Nephron progenitor cell (in vitro differentiated cells): Measurements from ENCODE around the gene PCBD2.

Experiments used
- DNase-seq: peaks from one replicate; pipeline ENCODE4 v3.0.0; 2021
- H3K27ac Mint-ChIP-seq: 2 replicates; pipeline ENCODE4 v1.8.0; 2021; ENCODE audit warnings: mild to moderate bottlenecking, moderate library complexity, mixed read lengths
- H3K27me3 Mint-ChIP-seq: 2 replicates; pipeline ENCODE4 v1.8.0; 2021; ENCODE audit warnings: mild to moderate bottlenecking, low read depth, mixed read lengths; ENCODE audit not compliant: poor library complexity
- H3K36me3 Mint-ChIP-seq: 2 replicates; pipeline ENCODE4 v1.8.0; 2021; ENCODE audit warnings: low read depth, mixed read lengths
- H3K4me1 Mint-ChIP-seq: 2 replicates; pipeline ENCODE4 v1.8.0; 2021; ENCODE audit warnings: mixed read lengths
- H3K4me3 Mint-ChIP-seq: 2 replicates; pipeline ENCODE4 v1.8.0; 2021; ENCODE audit warnings: mild to moderate bottlenecking, moderate library complexity, mixed read lengths
- H3K9me3 Mint-ChIP-seq: 2 replicates; pipeline ENCODE4 v1.8.0; 2021; ENCODE audit warnings: mild to moderate bottlenecking, moderate library complexity, mixed read lengths
- TF ChIP-seq, protein P1 (sequence below): fragments of 200-600 bp; sonication (generic); IDR thresholded peaks from 2 replicates; pipeline ENCODE4 v1.5.0; 2021; ENCODE audit warnings: antibody characterized with exemption

The PCBD2 gene

DNA sequence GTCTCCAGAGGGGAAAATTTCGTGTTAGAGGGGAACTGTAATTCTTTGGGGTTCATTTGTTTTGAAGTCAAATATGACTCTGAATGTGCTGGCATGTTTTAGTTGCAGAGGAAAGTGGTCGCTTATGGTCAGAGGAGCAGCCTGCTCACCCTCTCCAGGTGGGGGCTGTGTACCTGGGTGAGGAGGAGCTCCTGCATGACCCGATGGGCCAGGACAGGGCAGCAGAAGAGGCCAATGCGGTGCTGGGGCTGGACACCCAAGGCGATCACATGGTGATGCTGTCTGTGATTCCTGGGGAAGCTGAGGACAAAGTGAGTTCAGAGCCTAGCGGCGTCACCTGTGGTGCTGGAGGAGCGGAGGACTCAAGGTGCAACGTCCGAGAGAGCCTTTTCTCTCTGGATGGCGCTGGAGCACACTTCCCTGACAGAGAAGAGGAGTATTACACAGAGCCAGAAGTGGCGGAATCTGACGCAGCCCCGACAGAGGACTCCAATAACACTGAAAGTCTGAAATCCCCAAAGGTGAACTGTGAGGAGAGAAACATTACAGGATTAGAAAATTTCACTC is 17.3 kb upstream of the PCBD2 start:
- TF ChIP-seq, protein P1, sequence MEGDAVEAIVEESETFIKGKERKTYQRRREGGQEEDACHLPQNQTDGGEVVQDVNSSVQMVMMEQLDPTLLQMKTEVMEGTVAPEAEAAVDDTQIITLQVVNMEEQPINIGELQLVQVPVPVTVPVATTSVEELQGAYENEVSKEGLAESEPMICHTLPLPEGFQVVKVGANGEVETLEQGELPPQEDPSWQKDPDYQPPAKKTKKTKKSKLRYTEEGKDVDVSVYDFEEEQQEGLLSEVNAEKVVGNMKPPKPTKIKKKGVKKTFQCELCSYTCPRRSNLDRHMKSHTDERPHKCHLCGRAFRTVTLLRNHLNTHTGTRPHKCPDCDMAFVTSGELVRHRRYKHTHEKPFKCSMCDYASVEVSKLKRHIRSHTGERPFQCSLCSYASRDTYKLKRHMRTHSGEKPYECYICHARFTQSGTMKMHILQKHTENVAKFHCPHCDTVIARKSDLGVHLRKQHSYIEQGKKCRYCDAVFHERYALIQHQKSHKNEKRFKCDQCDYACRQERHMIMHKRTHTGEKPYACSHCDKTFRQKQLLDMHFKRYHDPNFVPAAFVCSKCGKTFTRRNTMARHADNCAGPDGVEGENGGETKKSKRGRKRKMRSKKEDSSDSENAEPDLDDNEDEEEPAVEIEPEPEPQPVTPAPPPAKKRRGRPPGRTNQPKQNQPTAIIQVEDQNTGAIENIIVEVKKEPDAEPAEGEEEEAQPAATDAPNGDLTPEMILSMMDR: no peak
- Mint-ChIP-seq H3K9me3 (peaks cover 29% of the 10 kb centered on the region), H3K36me3 (peaks cover 56% of the 10 kb centered on the region), H3K4me3 (no peak overlapping the region), H3K27me3 (peaks cover 3% of the 10 kb centered on the region), H3K27ac (no peak overlapping the region), H3K4me1 (no peaks in the 10 kb centered on the region)
- DNase-seq: no peak

- Mint-ChIP-seq H3K27me3 (peaks cover 3% of the 10 kb centered on the region), H3K27ac (no peak overlapping the region), H3K9me3 (peaks cover 24% of the 10 kb centered on the region), H3K4me3 (no peak overlapping the region), H3K36me3 (peaks cover 66% of the 10 kb centered on the region), H3K4me1 (no peaks in the 10 kb centered on the region)
- TF ChIP-seq, protein P1: no peak
- DNase-seq: no peak
These were observed 15.6 kb upstream of the PCBD2 start for GRCh38 chr5:134889335-134889734.

DNA sequence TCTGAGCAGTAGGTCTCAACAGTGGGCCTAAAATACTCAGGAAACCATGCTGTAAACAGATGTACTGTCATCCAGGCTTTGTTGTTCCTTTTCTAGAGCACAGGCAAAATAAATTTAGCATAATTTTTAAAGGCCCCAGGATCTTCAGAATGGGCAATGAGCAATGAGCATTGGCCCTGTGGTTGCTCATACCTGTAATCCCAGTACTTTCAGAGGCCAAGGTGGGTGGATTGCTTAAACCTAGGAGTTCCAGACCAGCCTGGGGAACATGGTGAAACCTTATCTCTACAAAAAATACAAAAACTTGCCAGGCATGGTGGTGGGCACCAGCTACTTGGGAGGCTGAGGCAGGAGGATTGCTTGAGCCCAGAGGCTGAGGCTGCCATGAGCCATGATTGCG is 13.5 kb upstream of the PCBD2 start:
- Mint-ChIP-seq H3K9me3 (peaks cover 24% of the 10 kb centered on the region), H3K27ac (no peak overlapping the region), H3K4me3 (no peak overlapping the region), H3K36me3 (peaks cover 66% of the 10 kb centered on the region), H3K4me1 (no peaks in the 10 kb centered on the region), H3K27me3 (no peaks in the 10 kb centered on the region)
- TF ChIP-seq, protein P1: no peak
- DNase-seq: no peak

GRCh38 chr5:134892282-134892681 is 12.6 kb upstream of the PCBD2 start:
- Mint-ChIP-seq H3K4me1 (no peaks in the 10 kb centered on the region), H3K36me3 (peaks cover 65% of the 10 kb centered on the region), H3K27ac (no peak overlapping the region), H3K9me3 (peaks cover 24% of the 10 kb centered on the region), H3K4me3 (no peak overlapping the region), H3K27me3 (no peaks in the 10 kb centered on the region)
- TF ChIP-seq, protein P1: no peak
- DNase-seq: no peak

DNA sequence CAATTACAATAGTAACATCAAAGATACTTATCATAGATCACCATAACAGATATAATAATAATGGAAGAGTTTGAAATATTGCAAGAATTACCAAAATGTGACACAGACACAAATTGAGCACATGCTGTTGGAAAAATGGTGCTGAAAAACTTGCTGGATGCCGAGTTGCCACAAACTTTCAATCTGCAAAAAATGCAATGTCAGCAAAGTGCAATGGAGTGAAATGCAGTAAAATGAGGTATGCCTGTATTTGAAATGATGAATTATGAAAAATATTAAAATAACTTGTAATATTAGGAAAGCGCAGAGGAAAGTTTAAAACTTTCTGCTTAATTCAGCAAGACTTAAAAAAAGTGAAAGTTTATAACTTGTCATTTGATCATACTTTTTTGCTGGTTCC is 12.0 kb upstream of the PCBD2 start:
- Mint-ChIP-seq H3K9me3 (peaks cover 24% of the 10 kb centered on the region), H3K4me1 (no peaks in the 10 kb centered on the region), H3K4me3 (no peak overlapping the region), H3K36me3 (peaks cover 58% of the 10 kb centered on the region), H3K27me3 (no peaks in the 10 kb centered on the region), H3K27ac (no peak overlapping the region)
- TF ChIP-seq, protein P1: no peak
- DNase-seq: no peak

GRCh38 chr5:134893748-134894505 is 11.0 kb upstream of the PCBD2 start:
- Mint-ChIP-seq H3K36me3 (peaks cover 48% of the 10 kb centered on the region), H3K4me3 (no peak overlapping the region), H3K27me3 (no peaks in the 10 kb centered on the region), H3K27ac (peak overlapping the region; percentile 4), H3K9me3 (peaks cover 22% of the 10 kb centered on the region), H3K4me1 (no peaks in the 10 kb centered on the region)
- no peak for DNase-seq
- TF ChIP-seq, protein P1: no peak
